ENCODE measurements around the gene MUC6.

Gene MUC6

DNA sequence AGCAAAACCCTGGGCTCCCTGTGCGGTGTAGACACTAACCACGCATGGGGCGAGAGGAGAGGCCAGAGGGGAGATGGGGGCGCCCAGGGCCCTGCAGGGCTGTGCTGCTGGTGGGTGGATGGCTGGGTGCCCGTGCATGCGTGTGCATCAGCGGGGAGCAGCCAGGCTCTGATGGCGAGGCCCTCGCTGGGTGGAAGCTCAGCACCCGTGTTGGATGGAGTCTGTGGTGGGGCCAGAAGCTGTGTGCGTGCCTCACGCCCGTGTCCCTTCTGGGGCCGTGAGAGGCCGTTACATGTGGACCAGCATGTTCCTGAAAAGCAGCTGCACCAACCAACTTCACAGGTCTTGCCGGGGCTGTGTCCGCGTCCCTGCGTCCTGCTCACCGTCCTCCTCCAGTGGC lies 33.4 kb downstream of the MUC6 start:
- no peak overlapping the region for H3K4me3 ChIP-seq (ENCODE audit: low read length)
- no peak overlapping the region for H3K9ac ChIP-seq (ENCODE audit: low read depth, low read length)
- no peaks in the 10 kb centered on the region for H3K9me3 ChIP-seq (ENCODE audit: insufficient read depth, low read depth, low read length)
- no peaks in the 10 kb centered on the region for H3K27me3 ChIP-seq (ENCODE audit: insufficient read depth, low read length)
- peaks cover 61% of the 10 kb centered on the region for H3K36me3 ChIP-seq (ENCODE audit: insufficient read depth, low read depth, low read length)
- no peak overlapping the region for H3K27ac ChIP-seq (ENCODE audit: low read length)
- H3K4me1 ChIP-seq (ENCODE audit: insufficient read depth, low read length), result no peaks in the 10 kb centered on the region

DNA sequence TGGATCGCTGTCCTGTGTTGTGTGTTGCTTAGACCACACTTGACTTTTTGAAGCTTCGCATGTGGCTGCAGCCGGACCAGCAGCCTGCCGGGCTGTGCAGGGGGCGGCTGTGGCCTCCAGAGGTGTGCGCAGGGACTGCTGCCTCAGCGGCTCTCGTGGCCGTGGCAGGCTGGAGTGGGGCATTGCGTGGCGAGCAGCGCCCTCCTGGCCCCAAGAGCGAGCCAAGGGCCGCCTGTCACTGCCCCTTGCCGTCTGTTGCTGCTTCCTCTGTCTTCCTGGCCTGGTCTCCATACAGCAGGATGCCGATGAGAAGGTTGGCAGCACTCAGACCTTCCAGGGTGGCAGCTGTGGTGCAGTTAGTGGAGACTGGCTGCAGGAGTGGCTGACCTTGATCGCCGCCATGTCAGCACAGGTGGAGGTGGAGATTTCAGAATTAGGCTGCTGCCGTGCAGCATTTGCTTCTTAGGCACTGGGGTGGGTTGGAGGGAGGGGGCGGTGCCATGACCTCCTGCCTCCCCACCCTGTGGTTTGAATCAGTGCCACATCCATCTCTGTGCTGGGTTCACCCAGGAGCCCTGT lies 34.0 kb downstream of the MUC6 start:
- H3K27me3 ChIP-seq (ENCODE audit: insufficient read depth, low read length), result no peaks in the 10 kb centered on the region
- H3K4me3 ChIP-seq (ENCODE audit: low read length), result no peak overlapping the region
- no peaks in the 10 kb centered on the region for H3K4me1 ChIP-seq (ENCODE audit: insufficient read depth, low read length)
- H3K36me3 ChIP-seq (ENCODE audit: insufficient read depth, low read depth, low read length), result peaks cover 58% of the 10 kb centered on the region
- no peak overlapping the region for H3K27ac ChIP-seq (ENCODE audit: low read length)
- H3K9me3 ChIP-seq (ENCODE audit: insufficient read depth, low read depth, low read length), result no peaks in the 10 kb centered on the region
- H3K9ac ChIP-seq (ENCODE audit: low read depth, low read length), result no peak overlapping the region

DNA sequence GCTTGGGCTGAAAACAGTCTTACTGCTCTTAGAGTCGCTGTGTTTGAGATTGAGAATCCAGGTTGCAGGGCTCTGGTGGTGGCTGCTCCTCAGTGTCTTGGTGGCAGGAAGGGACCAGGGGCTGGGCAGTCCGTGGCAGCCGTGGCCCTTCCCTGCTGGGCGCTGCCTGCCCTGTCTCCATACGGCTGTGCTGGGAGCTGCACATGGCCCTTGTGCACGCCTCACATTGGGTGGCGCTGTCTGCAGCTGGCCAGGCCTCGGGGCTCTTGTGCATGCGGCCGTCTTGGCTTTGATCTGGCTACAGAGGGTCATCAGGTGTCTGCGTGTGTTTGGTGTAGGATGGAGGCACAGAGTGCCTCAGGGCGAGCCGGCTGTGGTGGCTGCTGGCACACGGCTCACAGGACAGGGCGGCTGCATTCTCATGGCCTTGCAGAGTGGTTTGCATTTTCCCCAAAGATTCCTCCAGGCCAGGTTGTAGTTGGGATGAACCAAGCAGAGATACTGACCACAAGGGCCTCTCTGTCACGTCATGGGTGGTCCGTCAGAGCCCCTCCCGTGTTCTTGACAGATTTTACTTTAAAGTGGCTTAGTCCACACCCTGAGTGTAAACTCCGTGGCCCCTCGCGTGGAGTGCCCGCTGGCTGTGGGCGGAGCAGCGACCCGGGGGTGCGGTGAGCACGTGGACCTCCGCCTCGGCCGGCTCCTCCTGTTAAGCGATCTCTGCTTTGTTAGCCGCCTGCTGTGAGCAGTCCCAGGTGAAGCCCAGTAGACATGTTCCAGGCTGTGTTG lies 34.7 kb downstream of the MUC6 start:
- no peaks in the 10 kb centered on the region for H3K4me1 ChIP-seq (ENCODE audit: insufficient read depth, low read length)
- H3K9ac ChIP-seq (ENCODE audit: low read depth, low read length), result no peak overlapping the region
- H3K4me3 ChIP-seq (ENCODE audit: low read length), result no peak overlapping the region
- H3K9me3 ChIP-seq (ENCODE audit: insufficient read depth, low read depth, low read length), result no peaks in the 10 kb centered on the region
- H3K27me3 ChIP-seq (ENCODE audit: insufficient read depth, low read length), result no peaks in the 10 kb centered on the region
- H3K27ac ChIP-seq (ENCODE audit: low read length), result no peak overlapping the region
- peaks cover 51% of the 10 kb centered on the region for H3K36me3 ChIP-seq (ENCODE audit: insufficient read depth, low read depth, low read length)

GRCh38 chr11:1000357-1001278 lies 35.9 kb downstream of the MUC6 start:
- Histone ChIP-seq H3K4me3 (ENCODE audit: low read length) (no peak overlapping the region), H3K27me3 (ENCODE audit: insufficient read depth, low read length) (no peaks in the 10 kb centered on the region), H3K9me3 (ENCODE audit: insufficient read depth, low read depth, low read length) (no peaks in the 10 kb centered on the region), H3K36me3 (ENCODE audit: insufficient read depth, low read depth, low read length) (peaks cover 54% of the 10 kb centered on the region), H3K27ac (ENCODE audit: low read length) (no peak overlapping the region), H3K9ac (ENCODE audit: low read depth, low read length) (no peak overlapping the region), H3K4me1 (ENCODE audit: insufficient read depth, low read length) (no peaks in the 10 kb centered on the region)

GRCh38 chr11:999009-999408 lies 37.5 kb downstream of the MUC6 start:
- no peaks in the 10 kb centered on the region for H3K4me1 ChIP-seq (ENCODE audit: insufficient read depth, low read length)
- H3K9me3 ChIP-seq (ENCODE audit: insufficient read depth, low read depth, low read length), result no peaks in the 10 kb centered on the region
- no peak overlapping the region for H3K9ac ChIP-seq (ENCODE audit: low read depth, low read length)
- no peaks in the 10 kb centered on the region for H3K27me3 ChIP-seq (ENCODE audit: insufficient read depth, low read length)
- no peak overlapping the region for H3K4me3 ChIP-seq (ENCODE audit: low read length)
- no peak overlapping the region for H3K27ac ChIP-seq (ENCODE audit: low read length)
- H3K36me3 ChIP-seq (ENCODE audit: insufficient read depth, low read depth, low read length), result peaks cover 44% of the 10 kb centered on the region

GRCh38 chr11:997907-998306 lies 38.6 kb downstream of the MUC6 start:
- Histone ChIP-seq H3K4me3 (ENCODE audit: low read length) (no peak overlapping the region), H3K9me3 (ENCODE audit: insufficient read depth, low read depth, low read length) (no peaks in the 10 kb centered on the region), H3K27ac (ENCODE audit: low read length) (no peak overlapping the region), H3K36me3 (ENCODE audit: insufficient read depth, low read depth, low read length) (peaks cover 43% of the 10 kb centered on the region), H3K27me3 (ENCODE audit: insufficient read depth, low read length) (no peaks in the 10 kb centered on the region), H3K4me1 (ENCODE audit: insufficient read depth, low read length) (no peaks in the 10 kb centered on the region), H3K9ac (ENCODE audit: low read depth, low read length) (no peak overlapping the region)

DNA sequence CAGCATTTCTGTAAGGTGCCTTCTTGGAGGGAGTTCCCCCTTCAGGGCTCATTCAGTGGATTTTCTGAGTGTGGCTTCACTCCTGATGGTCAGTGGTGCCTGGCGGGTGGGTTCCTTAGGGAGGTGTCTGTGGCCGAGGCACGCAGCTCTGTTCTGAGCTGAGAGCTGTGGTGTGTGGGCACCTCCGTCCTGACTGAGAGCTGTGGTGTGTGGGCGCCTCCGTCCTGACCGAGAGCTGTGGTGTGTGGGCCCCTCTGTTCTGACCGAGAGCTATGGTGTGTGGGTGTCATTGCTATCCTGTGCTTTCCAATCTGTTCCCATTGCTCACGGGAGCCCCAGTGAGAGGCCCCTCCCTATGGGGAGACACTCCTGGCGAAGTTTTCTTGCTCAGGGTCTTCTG lies 39.8 kb downstream of the MUC6 start:
- Histone ChIP-seq H3K4me3 (ENCODE audit: low read length) (no peak overlapping the region), H3K36me3 (ENCODE audit: insufficient read depth, low read depth, low read length) (peaks cover 41% of the 10 kb centered on the region), H3K9ac (ENCODE audit: low read depth, low read length) (no peak overlapping the region), H3K27ac (ENCODE audit: low read length) (no peak overlapping the region), H3K27me3 (ENCODE audit: insufficient read depth, low read length) (no peaks in the 10 kb centered on the region), H3K4me1 (ENCODE audit: insufficient read depth, low read length) (no peaks in the 10 kb centered on the region), H3K9me3 (ENCODE audit: insufficient read depth, low read depth, low read length) (no peaks in the 10 kb centered on the region)

DNA sequence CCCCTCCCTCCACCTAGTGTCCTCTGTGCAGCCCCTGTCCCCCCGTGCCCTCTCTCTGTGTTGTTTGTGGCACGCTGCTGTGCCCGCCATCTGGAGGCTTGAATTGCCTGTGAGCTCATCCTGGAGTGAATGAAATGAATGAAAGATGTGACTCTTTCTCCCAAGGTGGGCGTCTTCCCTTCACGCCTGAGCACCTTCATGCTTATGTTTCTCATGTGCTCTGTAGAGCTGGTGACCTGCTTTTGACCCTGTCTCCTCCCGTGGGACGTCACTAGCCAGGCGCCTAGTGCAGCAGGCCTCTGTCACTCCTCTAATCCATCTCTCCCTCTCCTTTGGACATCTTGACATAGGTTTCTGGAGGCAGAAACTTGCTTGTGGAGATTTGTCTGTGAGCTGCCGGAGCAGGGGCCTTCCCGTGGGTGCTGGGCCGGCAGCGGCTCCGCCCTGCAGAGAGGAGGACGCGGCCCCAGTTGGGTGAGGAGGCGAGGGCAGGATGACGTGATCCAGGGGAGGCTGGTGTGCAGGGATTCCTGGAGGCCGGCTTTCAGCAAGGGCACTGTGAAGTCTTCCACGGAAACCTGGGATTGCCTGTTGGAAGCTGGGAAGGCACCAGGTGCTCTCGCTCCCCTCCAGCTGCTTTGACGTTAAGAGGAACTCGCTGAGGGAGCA lies 40.6 kb downstream of the MUC6 start:
- H3K36me3 ChIP-seq (ENCODE audit: insufficient read depth, low read depth, low read length), result peaks cover 33% of the 10 kb centered on the region
- H3K9ac ChIP-seq (ENCODE audit: low read depth, low read length), result no peak overlapping the region

GRCh38 chr11:995044-995751 lies 41.3 kb downstream of the MUC6 start:
- Histone ChIP-seq H3K27ac (ENCODE audit: low read length) (no peak overlapping the region), H3K9ac (ENCODE audit: low read depth, low read length) (no peak overlapping the region), H3K36me3 (ENCODE audit: insufficient read depth, low read depth, low read length) (peaks cover 28% of the 10 kb centered on the region), H3K27me3 (ENCODE audit: insufficient read depth, low read length) (no peaks in the 10 kb centered on the region), H3K4me1 (ENCODE audit: insufficient read depth, low read length) (no peaks in the 10 kb centered on the region), H3K4me3 (ENCODE audit: low read length) (no peak overlapping the region), H3K9me3 (ENCODE audit: insufficient read depth, low read depth, low read length) (no peaks in the 10 kb centered on the region)

More for the DNA sequence above, 40.6 kb downstream of the MUC6 start:
- Histone ChIP-seq H3K4me1 (ENCODE audit: insufficient read depth, low read length) (no peaks in the 10 kb centered on the region), H3K9me3 (ENCODE audit: insufficient read depth, low read depth, low read length) (no peaks in the 10 kb centered on the region), H3K27me3 (ENCODE audit: insufficient read depth, low read length) (no peaks in the 10 kb centered on the region), H3K27ac (ENCODE audit: low read length) (no peak overlapping the region), H3K4me3 (ENCODE audit: low read length) (no peak overlapping the region)

- H3K9me3 ChIP-seq (ENCODE audit: insufficient read depth, low read depth, low read length), result no peaks in the 10 kb centered on the region
- H3K4me1 ChIP-seq (ENCODE audit: insufficient read depth, low read length), result no peaks in the 10 kb centered on the region
- H3K4me3 ChIP-seq (ENCODE audit: low read length), result no peak overlapping the region
- no peaks in the 10 kb centered on the region for H3K27me3 ChIP-seq (ENCODE audit: insufficient read depth, low read length)
- H3K9ac ChIP-seq (ENCODE audit: low read depth, low read length), result no peak overlapping the region
- H3K36me3 ChIP-seq (ENCODE audit: insufficient read depth, low read depth, low read length), result peaks cover 40% of the 10 kb centered on the region
- no peak overlapping the region for H3K27ac ChIP-seq (ENCODE audit: low read length)
These were observed 42.8 kb downstream of the MUC6 start for GRCh38 chr11:993632-994167.

DNA sequence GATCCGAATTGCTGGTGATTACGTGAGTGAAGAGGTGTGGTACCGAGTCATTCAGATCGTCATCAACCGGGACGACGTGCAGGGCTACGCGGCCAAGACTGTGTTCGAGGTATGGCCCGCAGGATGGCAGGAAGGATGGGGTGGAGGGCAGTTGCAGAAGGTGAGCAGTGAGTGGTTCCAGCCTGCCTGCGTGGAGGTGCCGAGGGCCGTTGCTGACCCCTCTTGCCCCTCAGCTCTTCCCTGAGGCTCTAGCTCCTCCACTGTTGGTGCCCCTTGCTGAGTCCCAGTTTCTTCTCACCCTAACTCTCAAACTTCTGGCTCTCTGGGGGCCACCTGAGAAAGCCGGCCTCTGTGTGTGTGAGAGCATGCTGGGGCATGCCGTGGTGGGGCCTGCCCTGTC lies 43.9 kb downstream of the MUC6 start:
- Histone ChIP-seq H3K9ac (ENCODE audit: low read depth, low read length) (no peak overlapping the region), H3K27me3 (ENCODE audit: insufficient read depth, low read length) (no peaks in the 10 kb centered on the region), H3K36me3 (ENCODE audit: insufficient read depth, low read depth, low read length) (peaks cover 51% of the 10 kb centered on the region), H3K27ac (ENCODE audit: low read length) (no peak overlapping the region), H3K4me1 (ENCODE audit: insufficient read depth, low read length) (no peaks in the 10 kb centered on the region), H3K4me3 (ENCODE audit: low read length) (no peak overlapping the region), H3K9me3 (ENCODE audit: insufficient read depth, low read depth, low read length) (no peaks in the 10 kb centered on the region)

All from iPS-20b (cell line).